Subcutaneous abdominal adipose tissue (tissue), 5 donors: ENCODE measurements around the gene NCAPH2.

Experiments used
- H3K27ac ChIP-seq: one replicate; pipeline ENCODE4 v1.7.0; 2013; ENCODE audit warnings: low read depth, mild to moderate bottlenecking, inconsistent platforms, low read length, moderate library complexity
- H3K27me3 ChIP-seq, 5 donors: one replicate each; pipeline ENCODE4 v1.7.0; 2013; ENCODE audit warnings: low read length in 5 of 5, inconsistent platforms in 1 of 5; ENCODE audit not compliant: control insufficient read depth in 5 of 5, insufficient read depth in 4 of 5
- H3K36me3 ChIP-seq, 5 donors: one replicate each; pipeline ENCODE4 v1.7.0; 2013; ENCODE audit warnings: low read length in 5 of 5; ENCODE audit not compliant: control insufficient read depth in 5 of 5, insufficient read depth in 5 of 5
- H3K4me1 ChIP-seq, 5 donors: one replicate each; pipeline ENCODE4 v1.7.0; 2013; ENCODE audit warnings: low read length in 5 of 5, mild to moderate bottlenecking in 3 of 5, moderate library complexity in 1 of 5; ENCODE audit not compliant: control insufficient read depth in 5 of 5, insufficient read depth in 5 of 5
- H3K4me3 ChIP-seq, 5 donors: one replicate each; pipeline ENCODE4 v1.7.0; 2013; ENCODE audit warnings: low read length in 5 of 5, low read depth in 1 of 5
- H3K9ac ChIP-seq, 5 donors: one replicate each; pipeline ENCODE4 v1.7.0; 2013; ENCODE audit warnings: low read length in 5 of 5, mild to moderate bottlenecking in 4 of 5, moderate library complexity in 3 of 5
- H3K9me3 ChIP-seq, 5 donors: one replicate each; pipeline ENCODE4 v1.7.0; 2013; ENCODE audit warnings: low read length in 5 of 5; ENCODE audit not compliant: control insufficient read depth in 5 of 5
- donor health status: healthy.
- donor health status: healthy.
- donor health status: healthy.
- donor health status: healthy.
- donor health status: healthy.

The NCAPH2 gene

DNA sequence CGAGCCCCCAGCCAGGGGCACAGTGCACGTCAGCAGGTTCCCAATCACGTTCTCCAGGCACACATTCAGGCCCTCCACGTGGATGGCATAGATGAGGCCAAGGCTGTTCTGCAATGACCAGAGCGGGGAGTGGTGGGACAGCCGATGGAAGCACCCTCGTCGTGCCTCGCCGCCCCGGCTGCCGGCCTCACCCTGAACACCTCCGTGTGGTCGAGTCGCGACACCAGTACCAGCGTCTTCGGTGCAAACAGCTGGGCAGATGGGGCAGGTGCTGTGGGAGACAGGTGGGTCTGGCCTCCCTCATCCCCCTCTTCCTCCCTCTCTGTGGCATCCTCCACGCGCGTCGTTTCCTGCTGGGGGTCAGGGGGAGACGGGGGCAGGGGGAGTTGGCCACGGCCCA is 40.7 kb upstream of the NCAPH2 start:
- H3K27me3 ChIP-seq = no peaks in the 10 kb centered on the region
- H3K9ac ChIP-seq = no peak overlapping the region
- H3K27ac ChIP-seq = no peak overlapping the region
- no peaks in the 10 kb centered on the region for H3K9me3 ChIP-seq
- H3K36me3 ChIP-seq = peaks cover 0 to 59% (median 56%) of the 10 kb centered on the region in 5 donors
- peaks cover 2 to 37% (median 26%) of the 10 kb centered on the region in 5 donors for H3K4me1 ChIP-seq
- no peak overlapping the region for H3K4me3 ChIP-seq

DNA sequence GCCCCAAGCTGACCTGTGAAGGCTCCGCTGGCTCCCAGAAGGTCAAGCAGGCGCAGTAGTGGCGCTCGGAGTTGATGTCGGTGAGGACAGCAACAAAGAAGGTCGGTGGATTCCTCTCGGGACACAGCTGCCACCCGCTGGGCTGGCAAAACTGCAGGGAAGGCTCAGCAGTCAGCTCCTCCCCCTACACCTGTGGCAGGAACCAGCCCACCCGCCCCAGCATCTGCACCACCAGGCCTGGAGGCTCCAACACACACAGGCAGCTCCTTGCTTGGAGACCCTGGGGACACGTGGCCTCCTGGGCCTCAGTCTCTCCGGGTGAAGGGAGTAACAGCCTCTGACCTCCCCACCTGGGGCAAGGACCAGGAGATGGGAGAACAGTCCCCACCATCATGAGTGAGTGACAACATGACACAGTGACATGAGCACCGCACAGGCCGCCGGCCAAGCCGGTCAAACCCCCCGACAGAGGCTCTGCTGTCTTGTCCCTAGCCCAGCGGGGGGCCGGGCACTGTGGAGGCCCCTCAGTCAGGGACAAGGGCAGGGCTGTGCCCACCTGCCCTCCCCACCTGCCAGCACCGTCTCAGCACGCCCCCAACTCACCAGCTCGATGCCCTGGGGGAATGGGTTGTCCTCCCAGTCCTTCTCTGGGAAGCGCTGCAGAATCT is 40.1 kb upstream of the NCAPH2 start:
- no peaks in the 10 kb centered on the region for H3K9me3 ChIP-seq
- H3K36me3 ChIP-seq = peaks cover 0 to 54% (median 50%) of the 10 kb centered on the region in 5 donors
- H3K27ac ChIP-seq = no peak overlapping the region
- no peaks in the 10 kb centered on the region for H3K27me3 ChIP-seq
- peaks cover 5 to 42% (median 31%) of the 10 kb centered on the region in 5 donors for H3K4me1 ChIP-seq
- H3K4me3 ChIP-seq = no peak overlapping the region
- H3K9ac ChIP-seq = no peak overlapping the region

DNA sequence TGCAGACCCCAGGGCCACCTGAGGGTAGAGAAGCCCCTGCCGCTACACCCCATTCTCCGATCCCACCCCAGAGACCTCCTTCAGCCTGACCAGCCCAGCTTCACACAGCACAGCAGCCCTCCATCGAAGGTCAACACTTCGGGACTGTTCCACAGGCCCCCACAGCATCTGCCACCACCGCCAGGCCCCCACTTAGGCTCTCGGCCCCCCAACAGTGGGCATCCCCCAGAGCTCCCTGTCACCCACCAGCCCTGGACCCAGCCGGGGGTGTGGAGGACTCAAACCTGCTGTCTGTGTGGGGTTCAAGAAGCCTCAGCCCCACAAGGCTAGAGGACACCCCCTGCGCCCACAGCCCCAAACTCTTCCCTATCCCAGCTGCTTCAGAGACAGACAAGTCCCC is 39.4 kb upstream of the NCAPH2 start:
- Histone ChIP-seq H3K36me3 (peaks cover 0 to 47% (median 43%) of the 10 kb centered on the region in 5 donors), H3K9me3 (no peaks in the 10 kb centered on the region), H3K27ac (no peak overlapping the region), H3K27me3 (no peaks in the 10 kb centered on the region), H3K4me3 (no peak overlapping the region), H3K4me1 (peaks cover 11 to 49% (median 39%) of the 10 kb centered on the region in 5 donors), H3K9ac (no peak overlapping the region)

DNA sequence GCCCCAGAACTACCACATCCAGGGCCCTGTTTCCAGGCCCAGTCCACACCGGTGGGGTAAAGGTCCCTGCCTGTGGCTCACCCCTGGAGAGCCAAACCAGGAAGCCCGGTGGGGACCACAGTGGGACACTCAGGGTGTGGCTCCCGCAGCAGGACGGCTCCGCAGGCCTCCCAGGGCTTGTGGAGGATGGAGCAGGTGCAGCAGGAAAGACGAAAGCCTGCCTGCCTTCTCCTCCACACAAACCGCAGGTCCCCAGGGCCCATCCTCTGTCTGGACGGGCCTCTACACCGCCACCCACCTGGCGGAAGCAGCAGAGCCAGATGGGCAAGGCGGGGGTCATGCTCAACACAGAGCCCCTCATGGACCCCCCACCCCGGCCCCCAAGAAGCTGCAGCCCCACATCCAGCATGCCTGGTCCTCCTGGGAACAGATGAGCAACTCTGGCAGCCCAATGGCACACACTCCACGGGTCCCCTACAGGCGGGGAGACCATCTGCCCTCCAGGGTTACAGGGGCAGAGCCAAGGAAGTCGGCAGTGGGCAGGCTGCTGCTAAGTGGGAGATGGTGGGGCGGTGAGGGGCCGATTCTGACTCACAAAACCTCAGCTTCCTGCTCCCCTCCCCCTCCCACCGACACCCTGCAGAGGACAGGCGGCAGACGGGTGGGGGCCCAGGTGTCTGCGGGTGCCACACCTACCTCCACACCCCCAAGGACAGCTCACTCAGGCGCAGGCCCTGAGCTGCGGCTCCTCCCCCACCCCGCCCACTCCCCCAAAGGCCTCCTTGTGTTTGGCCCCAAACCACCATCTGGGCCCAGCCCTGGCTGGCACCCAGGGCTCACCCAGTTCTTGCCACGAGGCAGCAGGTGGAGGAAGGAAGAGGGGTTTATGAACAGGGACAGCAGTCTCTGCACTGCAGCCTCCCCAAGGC is 38.4 kb upstream of the NCAPH2 start:
- Histone ChIP-seq H3K27me3 (no peaks in the 10 kb centered on the region), H3K9me3 (no peaks in the 10 kb centered on the region), H3K4me3 (no peak overlapping the region), H3K4me1 (peaks cover 12 to 56% (median 44%) of the 10 kb centered on the region in 5 donors), H3K9ac (peak overlapping the region in 2 of 5 donors; percentile 10 to 47), H3K36me3 (peaks cover 0 to 36% (median 33%) of the 10 kb centered on the region in 5 donors), H3K27ac (no peak overlapping the region)

DNA sequence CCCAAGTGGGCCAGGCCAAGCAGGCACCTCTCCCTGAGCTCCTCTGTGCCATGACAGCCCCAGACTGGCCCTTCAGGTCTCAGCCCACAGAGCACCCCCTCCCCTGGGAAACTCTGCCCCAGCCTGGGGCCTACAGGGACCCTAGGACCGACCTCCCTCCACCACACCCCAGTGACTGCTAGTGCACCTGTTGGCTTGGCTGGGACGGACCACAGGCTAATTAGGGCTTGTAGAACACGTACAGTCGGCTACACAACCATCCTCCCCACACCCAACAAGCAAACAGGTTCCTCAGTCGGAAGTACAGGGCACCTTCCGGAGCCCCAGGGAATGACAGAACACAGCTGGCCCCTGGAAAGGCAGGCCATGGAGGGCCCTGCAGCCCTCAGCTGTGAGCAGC is 37.5 kb upstream of the NCAPH2 start:
- peak overlapping the region in 2 of 5 donors; percentile 10 to 41 for H3K9ac ChIP-seq
- no peak overlapping the region for H3K27ac ChIP-seq
- H3K27me3 ChIP-seq = no peaks in the 10 kb centered on the region
- H3K36me3 ChIP-seq = peaks cover 0 to 28% (median 25%) of the 10 kb centered on the region in 5 donors
- no peak overlapping the region for H3K4me3 ChIP-seq
- H3K4me1 ChIP-seq = peaks cover 12 to 60% (median 48%) of the 10 kb centered on the region in 5 donors
- no peaks in the 10 kb centered on the region for H3K9me3 ChIP-seq

DNA sequence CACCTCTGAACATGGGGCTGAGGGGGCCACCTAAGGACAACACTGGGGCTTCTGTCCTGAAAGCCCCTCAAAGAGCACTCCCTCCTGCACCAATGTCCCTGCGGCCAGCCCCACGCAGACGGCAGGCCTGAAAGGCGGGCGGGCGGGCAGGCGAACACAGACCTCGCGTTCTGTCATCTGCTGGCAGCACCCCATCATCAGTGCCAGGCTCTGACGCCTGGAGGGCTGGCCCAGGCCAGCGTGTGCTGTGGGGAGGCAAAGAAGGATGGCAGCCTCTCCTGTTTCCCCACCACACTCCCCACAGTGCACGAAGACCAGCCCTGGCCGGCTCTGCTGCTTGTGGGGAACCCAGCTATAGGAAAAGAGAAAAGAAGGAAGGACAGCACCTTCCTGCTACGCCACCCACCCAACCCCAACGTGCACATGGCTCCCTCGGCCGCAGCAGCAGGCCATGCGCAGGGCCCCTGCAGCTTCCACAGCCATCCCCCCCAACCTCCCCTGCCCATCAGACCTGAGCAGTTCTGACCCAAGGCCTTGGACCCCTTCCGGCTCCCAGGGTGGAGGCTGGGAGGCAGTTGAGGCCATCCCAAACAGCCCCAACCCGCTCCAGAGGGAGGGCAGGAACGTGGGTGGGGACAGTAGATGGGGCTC is 36.7 kb upstream of the NCAPH2 start:
- Histone ChIP-seq H3K36me3 (peaks cover 0 to 20% (median 16%) of the 10 kb centered on the region in 5 donors), H3K9me3 (no peaks in the 10 kb centered on the region), H3K27me3 (no peaks in the 10 kb centered on the region), H3K9ac (no peak overlapping the region), H3K4me3 (no peak overlapping the region), H3K4me1 (peaks cover 12 to 62% (median 49%) of the 10 kb centered on the region in 5 donors), H3K27ac (no peak overlapping the region)

DNA sequence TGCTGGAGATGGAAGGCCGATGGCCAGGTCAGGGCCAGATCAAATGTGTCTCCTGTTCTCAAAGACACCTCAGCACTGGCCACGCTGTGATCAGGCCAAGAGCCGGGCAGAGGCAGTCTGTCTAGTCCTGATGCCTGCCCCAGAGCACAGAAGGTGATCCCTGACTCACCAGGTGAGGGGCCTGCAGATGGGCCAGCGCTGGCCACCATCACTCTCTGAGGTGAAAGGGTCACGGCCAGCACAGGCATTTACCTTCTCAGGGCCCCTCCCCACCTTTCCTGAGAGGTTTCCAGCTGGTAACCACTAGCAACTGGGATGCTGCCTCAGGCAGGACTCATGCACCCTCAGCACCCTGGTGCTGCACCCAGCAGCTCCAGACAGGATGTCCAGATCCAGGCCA is 36.1 kb upstream of the NCAPH2 start:
- Histone ChIP-seq H3K9me3 (no peaks in the 10 kb centered on the region), H3K36me3 (peaks cover 0 to 13% (median 10%) of the 10 kb centered on the region in 5 donors), H3K4me3 (peak overlapping the region in 2 of 5 donors; percentile 9 to 38), H3K27ac (no peak overlapping the region), H3K27me3 (no peaks in the 10 kb centered on the region), H3K4me1 (peaks cover 12 to 62% (median 49%) of the 10 kb centered on the region in 5 donors), H3K9ac (peak overlapping the region in 1 of 5 donors; percentile 80)

DNA sequence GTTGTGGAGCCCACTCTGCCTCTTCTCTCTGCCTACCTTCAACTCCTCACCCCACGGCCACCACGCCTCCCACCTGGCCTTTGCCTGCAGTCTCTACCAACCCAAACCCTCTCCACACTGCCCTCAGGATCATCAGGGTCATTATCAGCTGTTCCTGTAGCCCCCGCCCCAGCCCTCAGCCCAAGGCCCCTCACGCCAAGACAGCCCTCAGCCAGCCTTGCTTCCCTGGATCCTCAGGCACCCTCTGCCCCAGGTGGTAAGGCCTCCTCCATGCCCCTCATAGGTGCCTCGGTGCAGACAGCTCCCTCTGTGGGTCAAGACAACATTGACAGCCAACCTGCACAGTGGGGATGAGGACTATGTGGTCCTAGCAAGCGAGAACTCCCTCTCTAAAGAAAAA is 34.9 kb upstream of the NCAPH2 start:
- Histone ChIP-seq H3K27ac (no peak overlapping the region), H3K4me3 (peak overlapping the region; percentile 49 to 79 (median 76)), H3K9me3 (no peaks in the 10 kb centered on the region), H3K9ac (peak overlapping the region; percentile 66 to 87 (median 79)), H3K36me3 (peaks cover 0 to 2% (median under 1%) of the 10 kb centered on the region in 5 donors), H3K4me1 (peaks cover 12 to 62% (median 49%) of the 10 kb centered on the region in 5 donors), H3K27me3 (no peaks in the 10 kb centered on the region)

DNA sequence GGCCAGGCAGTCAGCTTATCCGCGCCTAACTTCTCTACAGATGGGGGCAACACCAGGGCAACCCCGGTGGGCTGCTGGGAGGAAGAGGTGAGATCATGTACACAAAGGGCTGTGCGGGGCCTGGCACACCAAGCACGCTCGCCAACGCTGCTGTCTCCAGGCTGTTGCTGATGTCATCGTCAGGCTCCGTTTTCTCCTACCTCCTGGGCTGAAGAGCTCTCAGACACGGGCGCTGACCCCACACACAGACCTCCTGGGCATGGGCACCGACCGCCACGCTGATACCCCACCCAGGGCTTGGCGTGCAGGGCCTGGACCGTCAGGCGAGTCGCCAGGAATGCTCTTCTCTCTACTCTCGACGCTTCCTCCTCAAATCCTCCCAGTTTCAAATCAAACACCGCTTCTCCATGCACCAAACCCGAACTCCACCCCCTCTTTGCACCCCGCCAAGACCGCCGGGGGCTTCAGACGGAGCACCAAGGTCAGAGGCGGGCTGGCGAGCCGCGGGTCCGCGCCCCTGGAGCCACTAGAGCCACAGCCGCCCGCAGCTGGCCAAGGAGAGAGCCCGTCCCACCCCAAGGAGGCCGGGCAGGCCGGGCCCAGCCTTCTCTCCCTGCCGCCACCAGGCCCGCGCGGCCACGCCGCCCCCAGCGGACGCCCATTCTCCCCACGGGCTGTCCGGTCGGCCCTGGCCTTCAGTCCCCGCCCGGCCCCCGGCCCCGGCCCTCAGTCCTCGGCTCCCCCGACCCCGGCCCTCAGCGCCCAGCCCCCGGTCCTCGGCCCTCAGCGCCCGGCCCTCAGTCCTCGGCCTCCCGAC is 34.0 kb upstream of the NCAPH2 start:
- Histone ChIP-seq H3K27ac (no peak overlapping the region), H3K4me1 (peaks cover 12 to 59% (median 49%) of the 10 kb centered on the region in 5 donors), H3K9me3 (no peaks in the 10 kb centered on the region), H3K36me3 (no peaks in the 10 kb centered on the region), H3K27me3 (no peaks in the 10 kb centered on the region), H3K9ac (peak overlapping the region; percentile 66 to 87 (median 79)), H3K4me3 (peak overlapping the region; percentile 49 to 79 (median 76))
